ENCODE results near the gene BRMS1.
"Not testable (repeated sequence)": the region's sequence is repeated elsewhere in the genome, so short reads cannot be mapped to it uniquely, and the experiment has no call there.

The BRMS1 gene

GRCh38 chr11:66328302-66329144 lies 16.4 kb downstream of the BRMS1 start:
- peak overlapping the region; percentile 27 to 32 for H3K4me3 Mint-ChIP-seq
- H3K27me3 Mint-ChIP-seq, result no peaks in the 10 kb centered on the region
- peaks cover 4% of the 10 kb centered on the region for H3K36me3 Mint-ChIP-seq (ENCODE audit: insufficient read depth)
- ATAC-seq (replicated peaks) (peak; percentile 69), DNase-seq (peak; percentile 75 to 81 (median 79))
- H3K9me3 Mint-ChIP-seq, result no peaks in the 10 kb centered on the region
- peaks cover 27 to 29% of the 10 kb centered on the region in 2 donors for H3K4me1 Mint-ChIP-seq (ENCODE audit: low read depth in 2 of 2)
- peak overlapping the region; percentile 0 to 66 for H3K27ac Mint-ChIP-seq

DNA sequence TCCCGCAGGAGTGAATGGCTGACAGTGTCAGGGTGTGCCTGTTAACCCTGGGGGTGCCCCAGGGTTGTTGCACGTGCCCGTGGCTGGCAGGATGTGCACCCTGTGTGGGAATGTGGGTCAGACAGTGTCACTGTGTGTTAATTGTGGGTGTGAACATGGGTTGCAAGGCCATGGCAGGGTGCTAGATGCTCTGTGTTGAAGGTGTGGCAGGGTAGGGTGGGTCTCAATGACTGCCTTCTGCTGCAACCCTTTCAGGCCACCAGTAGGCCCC lies 16.9 kb downstream of the BRMS1 start:
- peaks cover 4% of the 10 kb centered on the region for H3K36me3 Mint-ChIP-seq (ENCODE audit: insufficient read depth)
- peak; percentile 93 for ATAC-seq (replicated peaks)
- peaks cover 27 to 29% of the 10 kb centered on the region in 2 donors for H3K4me1 Mint-ChIP-seq (ENCODE audit: low read depth in 2 of 2)
- H3K27ac Mint-ChIP-seq, result peak overlapping the region; percentile 0 to 66
- peak overlapping the region; percentile 27 to 32 for H3K4me3 Mint-ChIP-seq
- DNase-seq, result peak; percentile 71 to 79 (median 74)
- H3K9me3 Mint-ChIP-seq, result no peaks in the 10 kb centered on the region
- H3K27me3 Mint-ChIP-seq, result no peaks in the 10 kb centered on the region

DNA sequence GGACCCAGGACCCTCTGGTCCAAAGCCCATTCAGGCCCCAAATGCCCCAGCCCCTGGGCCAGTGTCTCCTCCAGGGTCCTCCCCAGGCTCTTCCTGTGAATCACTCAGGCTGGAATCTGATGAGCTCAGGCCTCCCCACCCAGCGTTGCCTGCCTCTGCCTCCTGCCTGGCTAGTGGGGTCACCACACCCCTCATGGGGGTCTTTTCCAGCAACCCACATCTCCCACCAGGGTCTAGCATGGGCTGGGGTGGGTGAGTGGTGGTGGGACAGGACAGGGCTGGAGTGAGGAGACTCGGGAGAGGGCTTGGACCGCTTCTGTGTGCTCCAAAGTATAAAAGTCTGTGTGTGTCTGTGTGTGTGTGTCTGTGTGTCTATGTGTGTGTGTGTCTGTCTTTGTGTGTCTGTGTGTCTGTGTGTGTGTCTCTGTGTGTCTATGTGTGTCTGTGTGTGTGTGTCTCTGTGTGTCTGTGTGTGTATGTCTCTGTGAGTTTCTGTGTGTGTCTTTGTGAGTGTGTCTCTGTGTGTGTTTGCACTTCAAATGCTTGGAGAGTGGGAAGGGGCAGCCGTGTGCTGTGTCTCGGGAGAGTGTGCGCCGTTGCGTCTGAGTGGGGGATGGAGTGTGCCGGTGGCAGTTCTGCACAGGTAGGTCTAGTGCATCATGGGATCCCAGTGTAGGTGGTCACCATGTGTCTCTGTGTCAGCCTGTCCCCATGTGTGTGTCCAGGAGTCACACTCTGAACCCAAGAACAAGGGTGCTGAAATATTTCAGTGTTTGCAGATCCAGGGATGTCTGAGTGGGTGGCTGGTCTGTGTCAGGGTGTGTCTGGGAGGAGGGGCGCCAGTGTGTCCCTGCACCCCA lies 17.5 kb downstream of the BRMS1 start:
- H3K36me3 Mint-ChIP-seq (ENCODE audit: insufficient read depth), result peaks cover 4% of the 10 kb centered on the region
- DNase-seq (no peak), ATAC-seq (replicated peaks) (no peak)
- H3K4me3 Mint-ChIP-seq, result peak overlapping the region; percentile 27 to 32
- H3K4me1 Mint-ChIP-seq (ENCODE audit: low read depth in 2 of 2), result peaks cover 27 to 29% of the 10 kb centered on the region in 2 donors
- no peaks in the 10 kb centered on the region for H3K27me3 Mint-ChIP-seq
- H3K9me3 Mint-ChIP-seq, result no peaks in the 10 kb centered on the region
- peak overlapping the region; percentile 0 to 66 for H3K27ac Mint-ChIP-seq

- peak overlapping the region; percentile 32 to 46 for H3K4me3 Mint-ChIP-seq
- peak overlapping the region; percentile 71 to 82 for H3K27ac Mint-ChIP-seq
- DNase-seq (no peak), ATAC-seq (replicated peaks) (no peak)
- H3K27me3 Mint-ChIP-seq, result no peaks in the 10 kb centered on the region
- no peaks in the 10 kb centered on the region for H3K9me3 Mint-ChIP-seq
- peaks cover 27 to 29% of the 10 kb centered on the region in 2 donors for H3K4me1 Mint-ChIP-seq (ENCODE audit: low read depth in 2 of 2)
- H3K36me3 Mint-ChIP-seq (ENCODE audit: insufficient read depth), result peaks cover 4% of the 10 kb centered on the region
Observed at GRCh38 chr11:66326261-66327111, 18.4 kb downstream of the BRMS1 start.

DNA sequence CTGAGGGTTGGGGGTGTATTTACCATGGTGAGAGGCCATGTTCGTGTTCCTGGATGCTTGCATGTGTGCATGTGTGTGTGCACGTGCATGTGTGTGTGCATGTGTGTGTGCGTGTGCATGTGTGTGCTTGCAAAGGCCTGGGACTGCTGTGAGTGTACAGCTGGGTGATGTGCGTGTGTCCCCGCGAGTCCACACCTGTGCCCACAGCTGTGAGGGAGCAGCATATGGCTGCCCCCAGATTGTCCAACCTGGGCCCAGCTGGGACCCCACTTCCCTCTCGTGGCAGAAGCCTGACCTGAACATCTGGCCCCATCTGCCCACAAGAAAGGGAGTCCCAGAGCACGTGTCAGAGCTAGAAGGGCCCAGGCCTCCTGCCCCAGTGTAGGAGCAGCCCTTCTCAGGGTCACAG lies 19.6 kb downstream of the BRMS1 start:
- Mint-ChIP-seq H3K27ac (peak overlapping the region in 1 of 2 donors; percentile 71), H3K36me3 (ENCODE audit: insufficient read depth) (peaks cover 5% of the 10 kb centered on the region), H3K4me1 (ENCODE audit: low read depth in 2 of 2) (peaks cover 27 to 29% of the 10 kb centered on the region in 2 donors), H3K4me3 (peak overlapping the region in 1 of 2 donors; percentile 11), H3K9me3 (no peaks in the 10 kb centered on the region), H3K27me3 (no peaks in the 10 kb centered on the region)
- no peak for DNase-seq
- no peak for ATAC-seq (replicated peaks)

DNA sequence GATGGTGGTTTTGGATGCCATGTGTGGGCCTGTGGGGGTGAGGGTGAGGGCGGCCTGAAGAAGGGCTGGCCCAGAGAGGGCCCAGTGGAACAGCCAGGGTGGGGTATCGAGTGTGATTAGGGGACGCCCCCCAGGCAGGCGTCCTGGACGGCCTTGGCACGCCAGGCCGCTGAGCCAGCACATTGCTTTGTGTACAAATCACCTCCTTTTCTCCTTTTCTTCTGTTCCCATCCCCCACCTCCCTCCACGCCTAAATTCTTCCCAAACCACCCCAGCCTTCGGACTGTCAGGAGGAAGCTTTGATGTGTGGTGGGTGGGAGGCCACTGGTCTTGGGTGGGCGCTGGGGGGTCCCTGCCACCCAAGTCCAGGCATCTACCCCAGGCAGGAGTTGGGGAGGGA lies 20.2 kb downstream of the BRMS1 start:
- DNase-seq, result no peak

DNA sequence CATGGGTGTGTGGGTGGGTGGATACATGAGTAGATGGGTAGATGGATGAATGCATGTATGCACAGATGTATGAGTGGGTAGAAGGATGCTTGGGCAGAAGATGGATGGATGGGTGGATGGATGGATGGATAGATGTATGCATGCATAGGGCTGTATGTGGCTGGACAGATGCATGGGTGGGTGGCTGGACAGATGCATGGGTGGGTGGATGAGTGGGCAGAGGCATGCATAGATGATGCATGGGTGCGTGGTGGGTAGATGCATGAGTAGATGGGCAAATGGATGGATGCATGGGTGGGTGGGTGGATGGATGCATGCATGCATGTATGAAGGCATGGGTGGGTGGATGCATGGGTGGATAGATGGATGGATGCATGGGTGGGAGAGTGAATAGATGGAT lies 21.2 kb downstream of the BRMS1 start:
- no peak overlapping the region for H3K27ac Mint-ChIP-seq
- no peak for ATAC-seq (replicated peaks)
- no peak for DNase-seq
- H3K4me3 Mint-ChIP-seq, result no peak overlapping the region
- H3K36me3 Mint-ChIP-seq (ENCODE audit: insufficient read depth), result peaks cover 8% of the 10 kb centered on the region
- peaks cover 29 to 43% of the 10 kb centered on the region in 2 donors for H3K4me1 Mint-ChIP-seq (ENCODE audit: low read depth in 2 of 2)
- H3K9me3 Mint-ChIP-seq, result no peaks in the 10 kb centered on the region
- H3K27me3 Mint-ChIP-seq, result no peaks in the 10 kb centered on the region

More for the DNA sequence above, 20.2 kb downstream of the BRMS1 start:
- H3K4me3 Mint-ChIP-seq, result no peak overlapping the region
- peak overlapping the region in 1 of 2 donors; percentile 67 for H3K27ac Mint-ChIP-seq
- H3K36me3 Mint-ChIP-seq (ENCODE audit: insufficient read depth), result peaks cover 8% of the 10 kb centered on the region
- no peaks in the 10 kb centered on the region for H3K27me3 Mint-ChIP-seq
- H3K4me1 Mint-ChIP-seq (ENCODE audit: low read depth in 2 of 2), result peaks cover 24 to 34% of the 10 kb centered on the region in 2 donors
- H3K9me3 Mint-ChIP-seq, result no peaks in the 10 kb centered on the region
- ATAC-seq (replicated peaks), result no peak

GRCh38 chr11:66322732-66323427 lies 22.0 kb downstream of the BRMS1 start:
- H3K27me3 Mint-ChIP-seq, result no peaks in the 10 kb centered on the region
- H3K36me3 Mint-ChIP-seq (ENCODE audit: insufficient read depth), result peaks cover 4% of the 10 kb centered on the region
- no peaks in the 10 kb centered on the region for H3K9me3 Mint-ChIP-seq
- H3K4me1 Mint-ChIP-seq (ENCODE audit: low read depth in 2 of 2), result peaks cover 29 to 43% of the 10 kb centered on the region in 2 donors
- H3K27ac Mint-ChIP-seq, result no peak overlapping the region
- no peak for ATAC-seq (replicated peaks)
- no peak for DNase-seq
- no peak overlapping the region for H3K4me3 Mint-ChIP-seq

DNA sequence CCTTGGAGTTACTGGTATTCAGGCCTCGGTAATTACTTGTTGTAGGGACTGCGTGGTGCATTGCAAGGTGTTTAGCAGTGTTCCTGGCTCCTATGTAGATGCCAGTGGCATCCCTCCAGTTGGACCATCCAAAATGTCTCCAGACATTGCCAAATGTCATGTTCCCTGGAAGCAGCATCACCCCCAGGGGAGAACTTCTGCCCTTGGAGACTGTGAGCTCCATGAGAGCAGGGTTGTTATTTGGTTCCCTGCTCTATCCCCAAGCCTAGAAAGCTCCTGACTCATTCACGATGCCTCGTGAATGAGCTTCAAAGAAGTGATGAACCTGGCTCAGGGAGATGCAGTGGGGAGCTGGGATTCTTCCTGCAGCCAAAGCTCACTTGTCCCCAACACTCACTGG lies 23.3 kb downstream of the BRMS1 start:
- DNase-seq, result no peak

DNA sequence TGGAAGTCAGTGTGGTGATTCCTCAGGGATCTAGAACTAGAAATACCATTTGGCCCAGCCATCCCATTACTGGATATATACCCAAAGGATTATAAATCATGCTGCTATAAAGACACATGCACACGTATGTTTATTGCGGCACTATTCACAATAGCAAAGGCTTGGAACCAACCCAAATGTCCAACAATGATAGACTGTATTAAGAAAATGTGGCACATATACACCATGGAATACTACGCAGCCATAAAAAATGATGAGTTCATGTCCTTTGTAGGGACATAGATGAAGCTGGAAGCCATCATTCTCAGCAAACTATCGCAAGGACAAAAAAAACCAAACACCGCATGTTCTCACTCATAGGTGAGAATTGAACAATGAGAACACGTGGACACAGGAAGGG lies 24.2 kb downstream of the BRMS1 start:
- not testable (repeated sequence) for H3K9me3 Mint-ChIP-seq; DNase-seq; ATAC-seq (replicated peaks); H3K36me3 Mint-ChIP-seq (ENCODE audit: insufficient read depth); H3K27me3 Mint-ChIP-seq; H3K4me3 Mint-ChIP-seq; H3K27ac Mint-ChIP-seq
- H3K4me1 Mint-ChIP-seq (ENCODE audit: low read depth in 2 of 2), result peaks cover 25 to 31% of the 10 kb centered on the region in 2 donors

More for the DNA sequence above, 23.3 kb downstream of the BRMS1 start:
- ATAC-seq (replicated peaks), result no peak
- Mint-ChIP-seq H3K4me1 (ENCODE audit: low read depth in 2 of 2) (peaks cover 26 to 36% of the 10 kb centered on the region in 2 donors), H3K27me3 (no peaks in the 10 kb centered on the region), H3K9me3 (no peaks in the 10 kb centered on the region), H3K4me3 (no peak overlapping the region), H3K36me3 (ENCODE audit: insufficient read depth) (peaks cover 4% of the 10 kb centered on the region), H3K27ac (no peak overlapping the region)

- not testable (repeated sequence) for DNase-seq; H3K4me3 Mint-ChIP-seq; ATAC-seq (replicated peaks); H3K27me3 Mint-ChIP-seq; H3K9me3 Mint-ChIP-seq; H3K36me3 Mint-ChIP-seq (ENCODE audit: insufficient read depth)
- H3K4me1 Mint-ChIP-seq (ENCODE audit: low read depth in 2 of 2), result peaks cover 27 to 32% of the 10 kb centered on the region in 2 donors
- peak overlapping the region in 1 of 2 donors; percentile 66 for H3K27ac Mint-ChIP-seq
Observed at GRCh38 chr11:66320289-66320688, 24.6 kb downstream of the BRMS1 start.

GRCh38 chr11:66318600-66318970 lies 26.3 kb downstream of the BRMS1 start:
- H3K27ac Mint-ChIP-seq, result peak overlapping the region; percentile 92 to 93
- H3K36me3 Mint-ChIP-seq (ENCODE audit: insufficient read depth), result peaks cover 10% of the 10 kb centered on the region
- peak overlapping the region; percentile 60 to 63 for H3K4me3 Mint-ChIP-seq
- ATAC-seq (replicated peaks), result no peak
- H3K9me3 Mint-ChIP-seq, result no peaks in the 10 kb centered on the region
- DNase-seq, result no peak
- peaks cover 32 to 36% of the 10 kb centered on the region in 2 donors for H3K4me1 Mint-ChIP-seq (ENCODE audit: low read depth in 2 of 2)
- no peaks in the 10 kb centered on the region for H3K27me3 Mint-ChIP-seq
